GM18498 (cell line): ENCODE results near the gene SLC9A2.

Source experiments
- ATAC-seq: cut with Tn5 transposase; IDR thresholded peaks from one replicate; pipeline ENCODE4 v1.9.1; 2021; ENCODE audit warnings: mild to moderate bottlenecking, moderate library complexity; ENCODE audit not compliant: unreplicated experiment

The SLC9A2 gene

GRCh38 chr2:102672107-102672776, 52.9 kb downstream of the SLC9A2 start:
- ATAC-seq: no peak

- no peak for ATAC-seq
These were observed 55.0 kb downstream of the SLC9A2 start for GRCh38 chr2:102674370-102674769.

- no peak for ATAC-seq
These were observed 55.5 kb downstream of the SLC9A2 start for GRCh38 chr2:102674836-102675235.

GRCh38 chr2:102677244-102678215, 58.2 kb downstream of the SLC9A2 start:
- ATAC-seq: no peak

GRCh38 chr2:102678442-102678841, 59.1 kb downstream of the SLC9A2 start:
- no peak for ATAC-seq

GRCh38 chr2:102686479-102687439, 67.4 kb downstream of the SLC9A2 start:
- peak; percentile 56 for ATAC-seq

- ATAC-seq: no peak
These were observed 70.7 kb downstream of the SLC9A2 start for GRCh38 chr2:102690012-102690411.

GRCh38 chr2:102696463-102696862, 77.1 kb downstream of the SLC9A2 start:
- ATAC-seq: no peak

- ATAC-seq: no peak
These were observed 79.2 kb downstream of the SLC9A2 start for GRCh38 chr2:102698369-102699111.

GRCh38 chr2:102703305-102703704, 84.0 kb downstream of the SLC9A2 start:
- no peak for ATAC-seq

GRCh38 chr2:102703748-102704147, 84.4 kb downstream of the SLC9A2 start:
- no peak for ATAC-seq

- ATAC-seq: no peak
These were observed 85.2 kb downstream of the SLC9A2 start for GRCh38 chr2:102704531-102704930.

- no peak for ATAC-seq
These were observed 88.7 kb downstream of the SLC9A2 start for GRCh38 chr2:102707796-102708695.

- no peak for ATAC-seq
These were observed 89.7 kb downstream of the SLC9A2 start for GRCh38 chr2:102708847-102709559.

- ATAC-seq: no peak
These were observed 98.1 kb downstream of the SLC9A2 start for GRCh38 chr2:102717308-102718018.

- ATAC-seq: no peak
These were observed 99.3 kb downstream of the SLC9A2 start for GRCh38 chr2:102718387-102719316.

GRCh38 chr2:102724016-102724490, 104.7 kb downstream of the SLC9A2 start:
- no peak for ATAC-seq
